DOHH2 (cell line): ENCODE data around the gene DGKZ.

ENCODE experiments used
- CTCF ChIP-seq: fragments of 200-600 bp; sonication (generic); IDR thresholded peaks from one replicate; pipeline ENCODE4 v1.5.1; 2014; ENCODE audit warnings: antibody characterized with exemption, mild to moderate bottlenecking, low read depth, low read length; ENCODE audit not compliant: poor library complexity, severe bottlenecking
- EZH2phosphoT487 ChIP-seq: fragments of 200-600 bp; sonication (generic); IDR thresholded peaks from 2 replicates; pipeline ENCODE4 v1.6.1; 2017; ENCODE audit warnings: borderline replicate concordance, mild to moderate bottlenecking, antibody characterized with exemption, low read length, moderate library complexity, mixed read lengths

- no peak for TF ChIP-seq CTCF
- TF ChIP-seq EZH2phosphoT487: no peak
Measured at GRCh38 chr11:46383974-46384701, 36.9 kb downstream of the DGKZ start.
